NCI-H2227 (cell line): ENCODE results near the gene DCDC2.
"Not testable (repeated sequence)": the region's sequence is repeated elsewhere in the genome, so short reads cannot be mapped to it uniquely, and the experiment has no call there.

Source experiments
- DNase-seq: peaks from one replicate; lab custom pipeline; 2025; ENCODE audit not compliant: unreplicated experiment; lab: John Stamatoyannopoulos, UW

The DCDC2 gene

DNA sequence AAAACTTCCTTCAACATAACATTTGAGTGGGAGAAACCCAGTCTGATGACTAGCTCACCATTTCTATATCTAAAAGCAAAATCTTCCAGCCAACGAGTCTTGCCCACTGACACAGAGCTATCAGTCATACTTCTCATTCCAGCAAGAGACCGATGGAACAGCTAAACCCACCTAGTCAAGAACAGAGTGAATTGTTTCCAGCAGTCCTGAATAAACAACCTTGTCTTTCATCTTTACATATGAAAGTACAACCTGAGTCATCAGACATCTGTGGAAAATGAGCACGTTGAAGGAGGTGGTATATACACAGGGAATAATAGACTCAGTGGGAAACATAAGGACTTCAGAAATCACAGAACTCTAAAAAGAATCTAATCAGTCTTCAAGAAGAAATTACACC is 208.0 kb downstream of the DCDC2 start:
- DNase-seq: no peak

DNA sequence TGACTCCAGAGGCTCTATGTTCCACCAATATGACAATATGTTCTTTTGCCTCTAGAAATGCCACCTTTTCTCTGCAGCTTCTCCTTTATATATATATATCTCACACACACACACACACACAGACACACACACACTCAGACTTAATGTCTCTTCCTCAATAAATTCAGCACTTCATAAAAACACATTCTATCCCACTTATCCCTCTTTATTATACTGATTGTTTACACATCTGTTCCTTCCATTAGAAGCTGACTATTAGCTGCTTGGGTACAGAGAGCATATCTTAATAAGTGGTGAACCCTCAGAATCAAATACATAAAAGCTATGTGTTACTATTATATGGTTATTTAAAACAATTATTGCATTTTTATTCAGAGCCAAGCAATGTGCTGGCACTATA is 208.6 kb downstream of the DCDC2 start:
- DNase-seq: peak; percentile 10

DNA sequence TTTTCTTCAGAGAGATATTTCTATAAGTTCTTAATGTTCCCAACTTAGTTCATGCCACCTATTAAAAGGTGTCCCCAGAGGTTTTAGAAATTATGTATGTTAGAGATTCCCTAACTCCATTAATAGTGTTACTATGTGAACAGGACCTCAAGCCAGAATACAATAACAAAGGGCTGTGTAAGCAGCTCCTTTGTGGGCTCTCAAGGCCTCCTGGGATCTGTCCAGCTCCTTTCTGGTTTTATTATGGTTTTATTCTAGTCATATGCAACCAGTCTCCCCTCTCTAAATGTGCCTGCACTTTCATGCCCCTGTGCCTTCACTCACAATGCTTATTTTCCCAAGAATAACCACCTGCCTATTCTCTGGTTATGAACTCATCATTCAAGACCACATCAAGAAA is 209.2 kb downstream of the DCDC2 start:
- no peak for DNase-seq

DNA sequence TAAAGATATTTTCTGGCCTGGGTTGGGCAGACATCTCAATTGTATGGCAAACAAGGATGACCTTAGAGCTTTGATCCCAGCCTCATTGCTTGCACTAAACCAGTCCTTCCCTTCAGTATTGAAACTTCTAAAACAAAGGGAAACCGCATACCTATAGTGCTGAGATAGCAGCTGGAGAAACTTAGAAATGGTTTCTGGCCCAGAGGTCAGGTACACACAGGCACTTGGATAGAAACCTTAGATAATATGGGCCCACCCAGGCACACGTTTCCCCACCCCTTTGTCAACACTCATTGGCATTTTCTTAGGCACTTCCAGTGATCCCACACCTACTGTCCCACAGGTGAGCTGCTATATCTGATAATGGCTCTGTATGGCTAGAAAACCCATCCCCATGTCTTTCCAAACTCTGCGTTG is 209.7 kb downstream of the DCDC2 start:
- no peak for DNase-seq

DNA sequence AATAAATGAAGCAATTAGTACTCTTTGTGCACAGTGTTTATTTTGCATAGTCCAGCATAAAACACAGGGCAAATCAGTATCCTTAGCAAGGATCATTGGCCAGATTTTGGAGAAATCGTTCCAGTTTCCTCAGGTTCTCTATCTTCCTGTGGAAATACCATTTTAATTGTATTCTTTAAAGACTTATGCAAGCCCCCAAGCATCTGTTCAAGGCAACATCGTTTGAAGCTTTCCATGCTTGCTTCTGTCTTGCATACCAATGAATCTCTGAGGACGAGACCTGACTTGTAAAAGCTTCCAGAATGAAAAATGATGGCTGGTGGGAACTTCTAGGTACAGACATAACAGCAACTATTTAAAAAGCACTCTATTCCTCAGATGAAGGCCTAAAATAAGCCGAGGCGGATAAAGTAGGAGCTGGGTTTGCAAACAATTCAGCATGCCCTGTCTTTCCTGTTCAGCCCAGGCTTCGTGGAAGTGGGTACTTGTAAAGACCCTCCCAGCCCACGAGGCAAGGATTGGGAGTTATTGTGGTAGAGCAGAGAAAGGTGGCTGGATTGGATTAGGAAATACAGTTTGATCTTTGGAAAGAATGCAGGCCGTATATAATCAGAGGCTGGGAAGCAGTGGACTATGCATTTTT is 210.2 kb downstream of the DCDC2 start:
- no peak for DNase-seq

DNA sequence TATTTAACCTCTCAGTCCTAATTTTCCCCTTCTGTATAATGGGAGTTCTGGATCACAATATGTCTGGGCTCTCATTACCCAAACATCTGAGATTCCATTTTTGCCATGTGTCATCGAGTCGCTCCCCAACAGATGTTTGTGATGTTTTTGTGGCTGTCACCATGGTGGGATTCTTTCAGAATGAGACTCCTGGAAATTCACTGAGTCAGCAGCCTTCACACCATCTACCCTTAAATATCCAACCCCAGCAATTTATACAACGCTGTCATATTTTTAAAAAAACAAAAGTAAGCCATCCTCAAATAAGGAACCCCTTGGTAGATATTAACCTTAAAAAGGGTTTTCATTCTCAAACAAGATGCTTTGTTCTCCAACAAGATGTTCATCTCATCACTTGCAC is 211.0 kb downstream of the DCDC2 start:
- no peak for DNase-seq

DNA sequence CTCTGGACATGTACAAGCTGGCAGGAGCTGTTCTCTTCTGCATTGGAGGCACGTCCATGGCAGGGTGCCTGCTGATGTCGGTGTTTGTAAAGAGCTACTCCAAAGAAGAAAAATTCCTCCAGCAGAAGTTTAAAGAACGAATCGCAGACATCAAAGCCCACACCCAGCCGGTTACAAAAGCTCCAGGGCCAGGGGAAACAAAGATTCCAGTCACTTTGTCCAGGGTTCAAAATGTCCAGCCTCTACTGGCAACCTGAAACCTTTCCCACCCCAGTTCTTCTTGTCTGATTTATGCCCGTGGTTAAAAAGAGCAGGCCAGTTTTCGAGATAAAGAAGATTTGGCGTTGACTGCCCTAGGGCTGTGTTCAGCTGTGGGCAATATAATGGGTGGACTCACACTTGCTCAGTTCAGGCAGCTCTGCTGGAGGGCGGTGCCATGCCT is 212.1 kb downstream of the DCDC2 start:
- DNase-seq: no peak

DNA sequence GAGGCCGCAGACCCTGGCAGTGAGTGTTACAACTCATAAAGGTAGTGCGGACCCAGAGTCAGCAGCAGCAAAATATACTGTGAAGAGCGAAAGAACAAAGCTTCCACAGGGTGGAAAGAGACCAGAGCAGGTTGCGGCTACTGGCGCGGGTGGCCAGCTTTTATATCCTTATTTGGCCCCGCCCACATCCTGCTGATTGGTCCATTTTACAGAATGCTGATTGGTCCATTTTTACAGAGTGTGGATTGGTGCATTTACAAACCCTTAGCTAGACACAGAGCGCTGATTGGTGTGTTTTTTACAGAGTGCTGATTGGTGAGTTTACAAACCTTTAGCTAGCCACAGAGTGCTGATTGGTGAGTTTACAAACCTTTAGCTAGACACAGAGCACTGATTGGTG is 215.1 kb downstream of the DCDC2 start:
- DNase-seq: not testable (repeated sequence)

DNA sequence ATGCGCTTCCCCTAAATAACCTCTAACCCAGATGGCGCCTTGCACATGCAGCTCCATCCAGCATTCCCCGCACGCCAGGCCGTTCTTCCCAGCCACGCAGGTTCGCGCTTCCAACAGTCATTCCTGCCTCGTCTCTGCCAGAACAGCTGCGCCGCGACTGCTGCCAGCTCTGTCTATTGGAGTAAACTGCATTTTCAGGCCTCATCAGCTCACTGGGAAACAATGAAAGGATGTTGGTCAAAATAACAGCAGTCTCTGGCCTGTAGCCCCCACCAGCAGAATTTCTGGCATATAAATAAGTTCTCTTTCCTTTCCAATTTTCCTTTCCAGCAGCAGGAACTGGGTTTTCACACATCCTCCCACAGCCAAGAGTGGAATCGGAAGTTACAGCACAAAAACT is 217.3 kb downstream of the DCDC2 start:
- DNase-seq: no peak

DNA sequence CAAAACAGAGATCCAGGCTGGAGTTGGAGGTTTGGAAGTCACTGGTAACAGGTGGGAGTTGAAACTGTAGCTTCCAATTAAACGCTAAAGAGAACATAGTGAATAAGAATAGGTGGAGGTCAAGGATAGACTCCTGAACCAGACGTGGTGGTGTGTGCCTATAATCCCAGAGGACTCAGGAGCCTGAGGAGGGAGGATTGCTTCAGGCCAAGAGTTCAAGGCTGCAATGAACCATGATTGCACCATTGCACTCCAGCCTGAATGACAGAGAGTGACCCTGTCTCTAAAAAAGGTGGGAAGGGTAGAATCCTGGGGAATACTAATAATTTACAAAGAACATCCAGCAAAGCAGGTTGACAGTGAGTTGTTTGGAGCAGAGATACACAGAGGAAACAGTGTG is 218.2 kb downstream of the DCDC2 start:
- no peak for DNase-seq

DNA sequence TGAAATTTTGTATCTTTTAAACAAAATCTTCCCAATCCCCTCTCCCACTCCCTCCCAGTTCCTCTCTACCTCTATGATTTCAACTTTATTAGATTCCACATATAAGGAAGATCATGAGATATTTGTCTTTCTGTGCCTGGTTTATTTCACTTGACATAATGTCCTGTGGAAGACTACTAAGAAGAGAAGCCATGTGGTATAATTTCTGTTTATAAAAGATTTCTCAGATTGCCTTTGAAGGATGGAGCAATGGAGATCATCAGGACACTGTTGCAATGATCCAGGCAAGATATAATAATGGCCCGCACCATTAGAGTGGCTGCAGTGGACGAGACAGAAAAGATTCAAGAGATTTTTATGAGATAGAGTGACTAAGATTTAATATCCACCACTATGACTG is 218.8 kb downstream of the DCDC2 start:
- DNase-seq: no peak

DNA sequence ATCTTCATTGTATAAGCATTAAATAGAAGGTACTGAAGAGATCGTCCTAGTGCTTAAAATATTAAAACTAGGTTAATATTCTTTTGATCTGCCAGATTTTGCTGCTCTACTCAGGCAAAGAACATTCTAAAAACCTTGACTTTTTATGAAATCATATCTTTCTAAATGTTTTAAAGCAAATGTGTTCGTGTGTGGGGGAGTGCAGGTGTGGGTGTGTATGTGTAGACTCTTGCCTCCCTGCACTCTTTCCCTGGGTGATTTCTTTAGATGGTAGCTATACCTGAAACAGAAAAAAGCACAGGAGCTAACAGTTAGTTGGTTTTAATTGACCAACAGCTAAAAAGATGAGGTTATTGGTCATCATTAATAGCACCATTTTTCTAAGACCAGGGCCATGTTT is 226.1 kb downstream of the DCDC2 start:
- DNase-seq: no peak

DNA sequence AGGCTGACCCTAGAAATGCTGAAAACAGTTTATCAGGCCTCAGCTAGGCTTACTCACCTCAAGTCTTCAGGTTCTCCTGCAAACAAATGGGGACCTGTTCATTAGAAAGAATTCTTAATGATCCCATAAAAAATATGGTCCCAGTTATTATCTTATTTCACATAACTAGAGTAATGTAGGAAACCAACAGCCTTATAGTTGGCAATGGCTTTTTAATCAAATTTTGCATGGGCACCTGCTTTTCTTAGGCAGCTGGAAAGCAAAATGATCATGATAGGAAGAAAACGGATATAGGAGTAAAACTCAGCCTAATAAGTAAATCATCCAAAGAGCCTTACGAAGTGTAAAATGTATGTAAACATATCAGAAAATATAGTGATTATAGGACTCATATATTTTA is 230.5 kb downstream of the DCDC2 start:
- no peak for DNase-seq

DNA sequence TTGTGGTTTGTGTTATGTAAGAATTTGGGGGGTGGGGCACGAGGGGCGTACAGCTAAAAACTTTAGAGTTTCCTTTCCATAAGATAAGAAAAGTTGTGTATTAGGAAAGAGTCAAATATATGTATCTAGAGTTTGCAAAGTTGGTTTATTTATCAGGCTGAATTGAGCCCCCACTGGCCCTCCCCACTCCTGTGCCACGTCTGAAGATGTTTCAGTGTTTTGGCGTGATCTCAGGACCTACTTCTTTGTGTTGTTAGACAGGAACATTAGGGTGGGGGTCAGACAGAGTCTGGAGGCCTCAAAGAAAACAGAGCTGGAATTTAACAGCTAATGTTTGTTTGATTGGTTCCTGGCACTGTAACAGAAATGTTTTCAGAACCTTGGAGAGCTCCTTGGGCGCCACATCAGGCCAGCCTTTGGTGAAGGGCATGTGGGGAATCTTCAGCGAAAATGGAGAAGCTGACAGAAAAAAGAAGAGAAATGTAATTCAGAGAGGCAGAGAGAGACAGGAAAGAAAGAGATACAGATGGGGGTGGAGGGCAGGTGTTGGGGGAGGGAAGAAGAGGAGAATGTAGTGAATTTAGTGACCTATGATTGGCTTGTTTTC is 231.2 kb downstream of the DCDC2 start:
- peak; percentile 24 for DNase-seq

DNA sequence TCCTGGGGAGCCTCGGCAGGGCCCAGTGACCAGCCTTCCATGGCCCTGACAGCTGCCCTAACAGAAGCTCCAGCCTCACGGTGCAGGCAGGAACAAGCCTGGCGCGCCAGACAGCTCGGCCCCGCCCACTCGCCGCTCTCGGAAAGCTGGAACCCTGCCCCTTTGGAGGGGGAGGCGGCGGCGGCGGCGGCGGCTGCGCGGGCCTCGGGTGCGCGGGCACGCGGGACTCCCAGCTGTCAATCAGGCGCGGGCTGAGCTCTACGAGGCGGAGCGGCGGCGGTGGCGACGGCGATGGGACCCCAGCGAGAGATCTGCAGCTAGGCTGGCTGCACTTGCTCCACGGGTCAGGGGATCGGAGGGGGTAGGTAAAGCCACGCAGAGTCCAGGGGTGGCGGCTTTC is 231.9 kb downstream of the DCDC2 start, which contains the start of gene NRSN1:
Gene NRSN1, plus strand, starts transcription at position 236 of the 400 bp plus-strand sequence. CDS start 8,113 bp downstream, outside the sequence.
- peak; percentile 93 for DNase-seq

DNA sequence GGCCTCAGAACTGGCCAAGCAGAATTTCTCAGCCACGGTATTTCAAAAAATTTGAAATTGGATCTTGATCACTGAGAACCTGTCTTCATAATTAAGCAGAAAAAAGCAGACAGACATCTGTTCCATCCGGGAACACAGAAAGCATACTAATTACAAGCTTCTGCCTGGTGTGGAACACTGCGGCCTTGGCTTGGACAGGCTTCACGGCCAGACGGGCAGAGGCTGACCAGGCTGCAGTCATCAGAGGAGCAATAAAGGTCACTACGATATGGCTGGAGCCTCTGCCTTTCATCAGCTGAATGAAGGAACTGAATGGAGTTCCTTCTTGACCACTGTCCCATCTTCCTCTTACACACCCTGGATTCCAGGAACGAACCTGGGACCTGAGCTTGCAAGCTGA is 235.7 kb downstream of the DCDC2 start:
- DNase-seq: no peak
